ENCODE results near the gene TM4SF4. TPM values are rescaled to one million over a fixed set of nuclear protein-coding genes. Genes with fewer than 3 reads are reported as not detected.

The TM4SF4 gene
- polyA plus RNA-seq, 1 donor (not counting 4 experiments of a cell fraction or from before 2014, with no cell fraction given), result not detected

- H3K9me1 ChIP-seq (ENCODE audit: control insufficient read depth, extremely low read depth, insufficient read depth, low read length), result no peaks in the 10 kb centered on the region
- H3K79me2 ChIP-seq (ENCODE audit: control insufficient read depth, insufficient read depth, low read length), result no peaks in the 10 kb centered on the region
- TF ChIP-seq EZH2 (IDR thresholded peaks at IDR 0.05; ENCODE audit: low read length) (no peak), CTCF (optimal IDR thresholded peaks at IDR 0.05 in 1 of 3, IDR thresholded peaks at IDR 0.05 in 1 of 3, conservative IDR thresholded peaks at IDR 0.05 in 1 of 3; ENCODE audit: extremely low read depth in 1 of 3, insufficient read depth in 2 of 3, low read length in 3 of 3) (no peak)
- no peaks in the 10 kb centered on the region for H3K9me3 ChIP-seq (ENCODE audit: control insufficient read depth, low read depth, low read length)
- H4K20me1 ChIP-seq (ENCODE audit: control insufficient read depth, extremely low read depth, insufficient read depth, low read length), result no peaks in the 10 kb centered on the region
- no peak overlapping the region for H3K9ac ChIP-seq (ENCODE audit: control insufficient read depth, extremely low read depth, insufficient read depth, low read length)
- FAIRE-seq (no peak), DNase-seq (ENCODE audit: low read depth, low spot score) (no peak)
- no peaks in the 10 kb centered on the region for H3K27me3 ChIP-seq (ENCODE audit: control insufficient read depth, extremely low read depth, insufficient read depth, low read length)
- no peak overlapping the region for H3K4me3 ChIP-seq (ENCODE audit: control insufficient read depth in 2 of 3, extremely low read depth in 1 of 3, insufficient read depth in 2 of 3, low read depth in 1 of 3, low read length in 3 of 3)
- no peak overlapping the region for H3K27ac ChIP-seq (ENCODE audit: control insufficient read depth, insufficient read depth, low read length)
- H3K4me2 ChIP-seq (ENCODE audit: control insufficient read depth, extremely low read depth, insufficient read depth, low read depth, low read length), result no peak overlapping the region
- no peaks in the 10 kb centered on the region for H3K36me3 ChIP-seq (ENCODE audit: control insufficient read depth in 2 of 2, extremely low read depth in 1 of 2, insufficient read depth in 2 of 2, low read length in 2 of 2)
- dilution Hi-C loops (cut with MboI; ENCODE audit: extremely low pct_ligation_motif_present, low sequenced_read_pairs), result no loop called here
- H2AFZ ChIP-seq (ENCODE audit: control insufficient read depth, low read length), result no peak overlapping the region
- H3K4me1 ChIP-seq (ENCODE audit: control insufficient read depth, extremely low read depth, insufficient read depth, low read length), result no peaks in the 10 kb centered on the region
Measured at GRCh38 chr3:149506965-149507364, 32.5 kb downstream of the TM4SF4 start.

- no peak overlapping the region for H3K27ac ChIP-seq (ENCODE audit: control insufficient read depth, insufficient read depth, low read length)
- no peaks in the 10 kb centered on the region for H4K20me1 ChIP-seq (ENCODE audit: control insufficient read depth, extremely low read depth, insufficient read depth, low read length)
- H3K4me3 ChIP-seq (ENCODE audit: control insufficient read depth in 2 of 3, extremely low read depth in 1 of 3, insufficient read depth in 2 of 3, low read depth in 1 of 3, low read length in 3 of 3), result no peak overlapping the region
- H3K4me2 ChIP-seq (ENCODE audit: control insufficient read depth, extremely low read depth, insufficient read depth, low read depth, low read length), result no peak overlapping the region
- FAIRE-seq (no peak), DNase-seq (ENCODE audit: low read depth, low spot score) (no peak)
- H3K27me3 ChIP-seq (ENCODE audit: control insufficient read depth, extremely low read depth, insufficient read depth, low read length), result no peaks in the 10 kb centered on the region
- TF ChIP-seq CTCF (optimal IDR thresholded peaks at IDR 0.05 in 1 of 3, IDR thresholded peaks at IDR 0.05 in 1 of 3, conservative IDR thresholded peaks at IDR 0.05 in 1 of 3; ENCODE audit: extremely low read depth in 1 of 3, insufficient read depth in 2 of 3, low read length in 3 of 3), result no peak
- no peak for TF ChIP-seq EZH2 (IDR thresholded peaks at IDR 0.05; ENCODE audit: low read length)
- H2AFZ ChIP-seq (ENCODE audit: control insufficient read depth, low read length), result peak overlapping the region; percentile 51
- H3K4me1 ChIP-seq (ENCODE audit: control insufficient read depth, extremely low read depth, insufficient read depth, low read length), result no peaks in the 10 kb centered on the region
- no peak overlapping the region for H3K9ac ChIP-seq (ENCODE audit: control insufficient read depth, extremely low read depth, insufficient read depth, low read length)
- H3K9me1 ChIP-seq (ENCODE audit: control insufficient read depth, extremely low read depth, insufficient read depth, low read length), result no peaks in the 10 kb centered on the region
- no peaks in the 10 kb centered on the region for H3K9me3 ChIP-seq (ENCODE audit: control insufficient read depth, low read depth, low read length)
- H3K36me3 ChIP-seq (ENCODE audit: control insufficient read depth in 2 of 2, extremely low read depth in 1 of 2, insufficient read depth in 2 of 2, low read length in 2 of 2), result no peaks in the 10 kb centered on the region
- H3K79me2 ChIP-seq (ENCODE audit: control insufficient read depth, insufficient read depth, low read length), result no peaks in the 10 kb centered on the region
- dilution Hi-C loops (cut with MboI; ENCODE audit: extremely low pct_ligation_motif_present, low sequenced_read_pairs), result no loop called here
Measured at GRCh38 chr3:149507491-149508324, 33.2 kb downstream of the TM4SF4 start.

All from keratinocyte (primary cell).